Activated CD4-positive, alpha-beta T cell treated with anti-CD3 and anti-CD28 coated beads, Interleukin-2, amount 50 U/mL, for 48 hours (primary cell): Measurements from ENCODE around the gene EIF4B.
"Not testable (repeated sequence)": the region's sequence is repeated elsewhere in the genome, so short reads cannot be mapped to it uniquely, and the experiment has no call there.

Source experiments
- DNase-seq, 2 experiments: peaks; one replicate each; pipeline ENCODE4 v3.0.0-alpha.2; 2020

EIF4B gene, protein sequence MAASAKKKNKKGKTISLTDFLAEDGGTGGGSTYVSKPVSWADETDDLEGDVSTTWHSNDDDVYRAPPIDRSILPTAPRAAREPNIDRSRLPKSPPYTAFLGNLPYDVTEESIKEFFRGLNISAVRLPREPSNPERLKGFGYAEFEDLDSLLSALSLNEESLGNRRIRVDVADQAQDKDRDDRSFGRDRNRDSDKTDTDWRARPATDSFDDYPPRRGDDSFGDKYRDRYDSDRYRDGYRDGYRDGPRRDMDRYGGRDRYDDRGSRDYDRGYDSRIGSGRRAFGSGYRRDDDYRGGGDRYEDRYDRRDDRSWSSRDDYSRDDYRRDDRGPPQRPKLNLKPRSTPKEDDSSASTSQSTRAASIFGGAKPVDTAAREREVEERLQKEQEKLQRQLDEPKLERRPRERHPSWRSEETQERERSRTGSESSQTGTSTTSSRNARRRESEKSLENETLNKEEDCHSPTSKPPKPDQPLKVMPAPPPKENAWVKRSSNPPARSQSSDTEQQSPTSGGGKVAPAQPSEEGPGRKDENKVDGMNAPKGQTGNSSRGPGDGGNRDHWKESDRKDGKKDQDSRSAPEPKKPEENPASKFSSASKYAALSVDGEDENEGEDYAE

DNA sequence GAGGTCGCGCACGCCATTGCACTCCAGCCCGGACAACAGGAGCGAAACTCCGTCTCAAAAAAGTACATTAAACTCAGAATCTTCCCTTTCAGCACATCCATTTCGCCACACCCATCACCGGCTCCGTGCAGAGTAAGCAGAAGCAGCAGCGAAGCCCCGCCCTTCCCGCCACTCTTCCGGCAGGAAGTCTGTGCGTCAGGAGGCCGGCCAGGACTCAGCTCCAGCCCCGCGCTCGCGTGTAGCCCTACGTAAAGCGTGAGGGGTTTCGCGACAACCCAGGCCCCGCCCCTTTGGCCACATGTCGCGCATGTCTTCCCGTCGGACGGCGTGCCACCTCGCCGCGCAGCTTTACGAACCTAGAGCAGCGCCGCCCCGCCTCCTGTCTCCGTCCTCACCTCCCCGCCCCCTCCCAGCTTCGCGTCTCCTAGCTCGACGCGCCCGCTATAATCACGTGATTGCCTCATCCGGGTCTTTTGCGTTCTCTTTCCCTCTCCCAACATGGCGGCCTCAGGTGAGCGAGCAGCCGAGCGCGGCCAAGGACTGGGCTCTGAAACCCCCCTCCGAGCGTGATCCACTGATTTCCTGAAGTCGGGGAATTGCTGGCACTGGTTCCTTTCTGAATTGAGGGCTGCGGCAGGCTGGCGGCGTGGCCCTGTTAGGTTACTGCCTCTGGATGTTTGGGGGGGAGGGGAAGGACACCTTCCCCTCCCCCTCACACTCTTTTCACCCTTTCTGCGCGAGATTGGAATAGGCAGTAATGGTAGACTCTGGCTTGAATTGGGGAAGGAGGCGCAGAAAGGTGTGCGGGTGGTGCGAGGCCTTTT is at the start of gene EIF4B:
Gene EIF4B (plus strand): TSS at position 471 of the 824 bp plus-strand sequence. CDS start 28 bp downstream, at position 499.
- DNase-seq = peak; percentile 99 to 100

DNA sequence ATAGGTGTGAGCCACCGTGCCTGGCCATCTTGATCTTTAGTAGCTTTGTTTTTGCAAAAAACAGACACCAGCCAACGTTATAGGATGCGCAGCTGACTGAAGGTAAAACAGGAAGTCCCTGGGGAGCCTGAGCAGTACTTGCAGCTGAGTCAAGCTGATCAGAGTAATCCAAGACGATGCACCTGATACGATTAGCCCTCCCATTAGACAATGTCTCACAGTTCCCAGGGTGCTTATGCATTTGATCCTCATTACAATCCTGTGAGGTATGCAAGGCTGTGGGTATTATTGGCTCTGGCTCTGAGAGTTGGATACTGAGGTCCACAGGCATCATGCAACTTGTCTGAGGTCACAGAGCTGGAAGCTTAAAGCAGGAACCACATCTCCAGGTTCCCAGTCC is 49.3 kb upstream of the EIF4B start:
- no peak for DNase-seq

DNA sequence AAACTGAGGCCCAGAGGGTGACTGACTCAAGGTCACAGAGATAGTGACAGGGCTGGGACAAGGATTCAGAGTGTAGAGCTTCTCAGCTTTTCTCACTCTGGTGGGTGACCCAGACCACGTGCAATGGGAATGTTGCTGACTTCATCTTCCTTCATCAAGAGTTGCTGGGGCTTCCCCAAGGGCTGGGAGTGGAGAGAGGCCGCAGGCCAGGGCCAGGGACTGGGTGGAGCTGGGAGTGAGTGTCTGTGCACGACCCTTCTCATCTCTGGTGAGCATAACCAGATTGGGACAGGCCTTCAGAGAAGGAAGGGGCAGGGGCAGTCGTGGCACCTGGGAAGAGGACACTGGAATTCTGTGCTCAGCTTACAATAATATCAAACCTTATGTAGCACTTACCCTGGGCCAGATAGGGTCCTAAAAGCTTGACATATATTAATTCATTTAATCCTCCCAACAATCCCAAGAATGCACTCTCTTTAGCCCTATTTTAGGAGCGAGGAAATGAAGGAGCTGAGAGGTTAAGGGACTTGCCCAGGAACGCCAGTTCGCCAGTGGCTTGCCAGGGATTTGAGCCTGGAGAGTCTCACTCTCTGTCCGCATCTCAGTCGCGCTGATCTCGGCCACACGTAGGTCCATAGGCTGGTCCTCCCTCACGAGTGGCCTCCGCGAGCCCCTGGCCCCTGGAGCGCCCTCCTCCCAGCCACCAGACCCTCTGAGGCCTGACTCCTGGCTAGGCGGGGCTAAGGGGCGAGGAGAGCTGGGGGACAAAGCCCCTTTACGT is 41.5 kb upstream of the EIF4B start:
- no peak for DNase-seq

DNA sequence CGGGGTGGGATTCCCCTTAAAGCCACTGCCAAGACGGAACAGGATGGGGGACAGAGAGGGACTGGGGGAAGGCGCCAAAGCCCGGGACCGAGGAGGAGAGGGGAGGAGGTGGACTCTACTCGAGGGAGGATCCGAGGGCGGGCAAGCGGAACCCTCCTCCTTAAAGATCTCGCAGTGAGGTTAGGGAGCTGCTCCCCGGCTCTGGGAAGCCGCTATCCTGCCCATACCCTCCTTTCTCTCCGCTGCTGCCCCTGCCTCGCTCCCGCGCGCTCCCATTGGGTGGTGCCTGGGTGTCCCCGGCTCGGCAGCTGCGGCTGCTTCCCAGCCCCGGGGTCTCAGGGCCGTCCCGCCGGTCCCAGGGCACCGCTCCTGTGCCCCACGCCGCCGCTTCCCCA is 40.9 kb upstream of the EIF4B start:
- DNase-seq = no peak

DNA sequence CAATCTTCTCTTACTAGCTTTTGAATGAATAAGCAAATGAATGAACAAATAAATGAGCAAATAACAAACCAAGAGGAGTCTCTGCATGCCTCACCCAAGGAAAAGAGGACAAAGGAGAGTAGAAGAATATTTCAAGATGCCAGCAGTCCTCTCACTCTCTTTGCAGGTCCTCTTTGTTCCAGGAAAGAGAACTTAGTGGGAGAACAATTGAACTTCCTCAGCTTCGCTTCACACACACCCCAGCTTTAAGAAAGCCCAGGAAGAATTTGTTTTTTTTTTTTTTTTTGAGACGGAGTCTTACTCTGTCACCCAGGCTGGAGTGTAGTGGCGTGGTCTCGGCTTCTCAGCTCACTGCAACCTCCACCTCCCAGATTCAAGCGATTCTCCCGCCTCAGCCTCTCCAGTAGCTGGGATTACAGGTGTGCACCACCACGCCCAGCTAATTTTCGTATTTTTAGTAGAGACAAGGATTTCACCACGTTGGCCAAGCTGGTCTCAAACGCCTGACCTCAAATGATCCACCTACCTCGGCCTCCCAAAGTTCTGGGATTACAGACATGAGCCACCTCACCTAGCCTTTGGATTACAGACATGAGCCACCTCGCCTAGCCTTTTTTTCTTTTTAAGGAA is 37.0 kb upstream of the EIF4B start:
- no peak for DNase-seq

DNA sequence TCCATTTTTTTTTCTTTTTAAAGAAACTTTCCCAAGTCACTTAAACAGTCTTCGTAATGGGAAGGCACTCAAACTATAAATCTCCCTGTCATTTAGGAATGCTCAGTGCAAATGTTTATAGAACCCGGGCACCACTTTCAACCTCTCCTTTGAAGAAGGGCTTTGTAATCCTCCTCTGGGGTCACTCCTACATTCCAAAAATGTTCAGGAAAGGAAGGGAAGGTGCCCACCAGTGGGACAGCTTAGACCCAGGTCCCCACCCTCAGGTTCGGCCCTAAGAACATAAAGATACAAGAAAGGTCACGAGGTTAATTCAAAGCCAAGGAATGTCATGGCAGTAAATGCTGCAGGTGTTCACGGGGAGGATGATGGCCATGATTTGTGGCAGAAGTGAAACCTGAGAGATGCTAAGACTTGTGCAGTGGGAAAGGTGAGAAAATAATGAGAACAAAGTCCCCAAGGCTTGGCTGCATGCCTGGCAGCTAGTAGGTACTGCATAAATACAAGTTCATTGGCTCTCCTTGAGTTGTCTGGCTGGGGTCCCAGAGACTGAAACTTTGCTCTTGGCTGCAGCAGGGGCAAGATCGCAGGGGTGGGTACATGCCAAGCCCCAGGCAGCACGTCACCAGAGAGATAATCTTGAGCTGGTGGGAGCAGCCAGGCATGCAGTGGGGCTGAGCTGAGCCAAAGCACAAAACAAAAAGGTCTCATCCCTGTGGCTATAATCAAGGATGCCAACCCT is 36.3 kb upstream of the EIF4B start:
- DNase-seq = no peak

DNA sequence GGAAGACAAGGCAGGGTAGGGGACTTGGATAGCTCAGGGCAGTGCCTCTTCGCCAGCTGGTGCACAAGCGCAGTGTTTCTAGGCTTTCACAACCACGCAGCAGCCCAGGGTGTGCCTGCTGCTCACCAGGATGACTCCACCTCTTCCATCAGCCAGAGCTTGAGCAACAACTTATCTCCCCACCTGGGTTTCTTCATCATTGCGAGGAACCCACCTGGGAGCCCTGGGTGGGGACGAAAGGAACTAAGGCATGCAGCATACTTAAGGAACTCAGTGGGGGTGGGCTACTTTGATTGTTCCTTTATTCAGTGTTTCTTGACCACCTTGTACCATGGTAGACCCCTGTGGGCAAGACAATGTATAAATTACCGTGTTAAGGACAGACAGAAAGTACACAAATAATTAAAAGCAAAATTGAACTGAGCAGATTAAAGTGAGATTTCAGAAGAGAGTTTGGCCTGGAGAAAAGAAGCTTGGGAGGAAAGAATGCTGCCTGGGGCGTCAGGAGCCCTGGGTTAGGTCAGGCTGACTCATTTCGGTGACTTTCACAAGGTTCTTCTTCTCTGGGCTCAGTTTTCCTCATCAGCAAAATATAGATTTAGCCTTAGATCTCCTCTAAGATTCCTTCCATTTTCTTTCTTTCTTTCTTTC is 34.5 kb upstream of the EIF4B start:
- no peak for DNase-seq

DNA sequence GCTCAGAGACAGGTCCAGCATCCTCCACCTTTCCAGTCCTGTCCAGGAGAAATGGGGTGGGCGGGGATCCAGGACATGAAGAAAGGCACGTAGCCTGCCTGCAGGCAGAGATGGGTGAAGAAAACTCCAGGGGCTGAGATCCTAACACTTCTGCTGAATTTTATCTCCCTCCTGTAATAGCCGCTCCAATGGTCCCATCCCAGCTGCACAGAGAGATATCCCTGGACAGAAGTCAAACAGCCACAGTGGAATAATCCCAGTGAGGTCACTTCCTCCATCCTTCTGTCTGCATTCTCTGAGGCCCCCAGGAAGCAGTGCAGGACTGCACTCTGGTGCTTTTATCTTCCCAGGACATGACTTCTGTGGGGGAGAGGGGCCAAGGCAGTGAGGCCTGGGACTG is 31.1 kb upstream of the EIF4B start:
- DNase-seq = no peak

DNA sequence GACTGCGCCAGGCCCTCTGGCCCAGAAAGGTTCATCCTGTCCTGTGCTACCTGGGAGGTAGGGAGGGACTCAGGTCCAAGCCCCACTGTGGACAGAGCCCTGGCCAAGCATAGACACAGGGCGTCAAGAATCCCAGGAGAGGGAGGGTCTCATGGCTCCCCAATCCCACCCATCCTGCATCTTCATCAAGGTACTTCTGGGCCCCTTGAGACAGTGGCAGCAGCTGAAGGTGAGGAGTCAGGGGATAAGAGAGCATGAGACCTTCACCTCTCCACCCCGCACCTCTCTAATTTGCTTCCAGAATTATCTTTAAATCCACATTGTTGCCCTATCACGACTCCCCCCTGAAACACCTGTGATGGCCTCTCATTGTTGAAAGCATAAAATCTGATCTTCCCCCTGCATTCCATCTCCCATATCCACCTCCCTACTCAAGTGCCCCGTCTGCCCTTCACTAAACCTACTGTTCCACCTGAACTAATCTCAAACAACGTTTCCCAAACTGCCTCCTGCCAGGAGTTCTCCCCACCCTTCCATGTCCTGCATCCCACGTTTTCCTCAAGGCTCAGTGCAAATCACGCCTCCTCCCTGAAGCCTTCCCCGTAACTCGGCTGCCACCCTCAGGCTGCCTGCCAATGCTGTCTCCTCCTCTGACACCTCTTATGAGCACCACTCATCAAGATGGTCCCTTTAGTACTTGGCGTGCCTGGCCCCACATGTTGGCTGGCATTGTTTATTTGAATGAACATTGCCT is 30.3 kb upstream of the EIF4B start:
- DNase-seq = no peak

DNA sequence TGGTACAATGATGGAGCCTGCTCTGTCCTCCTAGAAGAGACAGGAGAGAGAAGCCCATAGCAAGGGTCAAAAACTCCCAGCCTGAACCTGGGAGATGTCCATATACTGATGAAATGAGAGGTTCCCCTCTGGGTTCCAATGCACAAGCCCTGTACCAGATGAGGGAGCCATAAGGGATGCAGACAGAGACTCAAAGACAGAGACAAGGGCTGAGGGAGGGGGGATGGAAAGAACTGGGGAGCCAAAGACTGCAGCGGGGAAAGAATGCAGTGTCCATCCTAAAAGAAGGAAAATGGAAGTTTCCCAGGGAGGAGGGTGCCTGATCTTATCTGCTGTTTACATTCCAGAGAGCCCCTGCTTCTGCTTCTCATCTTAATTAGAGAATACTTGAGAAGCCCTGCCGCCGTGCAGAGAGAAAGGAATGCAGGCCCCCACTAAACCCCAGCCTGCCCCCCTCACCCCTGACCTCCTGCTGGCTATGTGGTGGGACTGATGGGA is 29.6 kb upstream of the EIF4B start:
- DNase-seq = no peak

DNA sequence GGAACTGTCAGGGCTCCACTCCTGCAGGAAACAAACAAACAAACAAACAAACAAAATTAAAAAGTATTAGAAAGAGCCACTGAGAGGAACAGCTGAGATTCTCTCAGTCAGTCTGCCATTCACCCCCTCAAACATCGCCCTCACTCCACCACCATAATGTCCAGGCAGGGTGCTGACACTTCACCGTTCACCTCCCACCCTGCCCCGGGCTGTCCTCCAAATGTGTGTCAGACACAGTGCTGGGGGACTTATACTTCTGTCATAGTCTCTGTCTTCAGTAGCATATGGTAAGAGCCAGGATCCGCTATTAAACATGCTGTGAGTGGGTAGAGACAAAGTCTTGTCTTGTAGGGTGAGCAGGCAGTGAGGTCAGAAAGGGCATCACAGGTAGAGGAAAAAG is 29.1 kb upstream of the EIF4B start:
- no peak for DNase-seq

DNA sequence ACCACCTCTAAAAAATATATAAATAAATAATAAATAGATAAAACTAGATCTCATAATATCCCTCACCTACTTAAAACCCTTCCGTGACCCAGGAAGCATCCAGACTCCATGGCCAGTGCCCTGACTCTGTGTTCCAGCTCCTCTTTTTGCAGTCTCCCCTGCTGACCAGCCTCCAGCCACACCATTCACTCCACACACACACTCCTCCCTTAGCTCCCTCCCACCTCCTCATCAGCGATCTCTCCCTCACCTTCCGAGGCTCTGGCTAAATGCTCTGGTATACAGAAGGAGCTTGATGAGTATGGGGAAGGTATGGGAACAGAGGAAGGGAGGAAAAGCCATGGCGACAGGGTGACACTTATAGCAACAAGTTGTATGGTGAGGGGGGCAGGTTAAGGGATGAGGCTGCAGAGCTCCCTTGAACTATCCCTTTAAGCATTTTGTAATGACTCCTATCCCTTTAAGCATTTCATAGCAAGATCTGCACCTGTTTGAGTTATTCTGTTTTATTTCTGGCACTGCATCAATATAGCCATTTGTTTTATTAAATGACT is 26.1 kb upstream of the EIF4B start:
- no peak for DNase-seq

DNA sequence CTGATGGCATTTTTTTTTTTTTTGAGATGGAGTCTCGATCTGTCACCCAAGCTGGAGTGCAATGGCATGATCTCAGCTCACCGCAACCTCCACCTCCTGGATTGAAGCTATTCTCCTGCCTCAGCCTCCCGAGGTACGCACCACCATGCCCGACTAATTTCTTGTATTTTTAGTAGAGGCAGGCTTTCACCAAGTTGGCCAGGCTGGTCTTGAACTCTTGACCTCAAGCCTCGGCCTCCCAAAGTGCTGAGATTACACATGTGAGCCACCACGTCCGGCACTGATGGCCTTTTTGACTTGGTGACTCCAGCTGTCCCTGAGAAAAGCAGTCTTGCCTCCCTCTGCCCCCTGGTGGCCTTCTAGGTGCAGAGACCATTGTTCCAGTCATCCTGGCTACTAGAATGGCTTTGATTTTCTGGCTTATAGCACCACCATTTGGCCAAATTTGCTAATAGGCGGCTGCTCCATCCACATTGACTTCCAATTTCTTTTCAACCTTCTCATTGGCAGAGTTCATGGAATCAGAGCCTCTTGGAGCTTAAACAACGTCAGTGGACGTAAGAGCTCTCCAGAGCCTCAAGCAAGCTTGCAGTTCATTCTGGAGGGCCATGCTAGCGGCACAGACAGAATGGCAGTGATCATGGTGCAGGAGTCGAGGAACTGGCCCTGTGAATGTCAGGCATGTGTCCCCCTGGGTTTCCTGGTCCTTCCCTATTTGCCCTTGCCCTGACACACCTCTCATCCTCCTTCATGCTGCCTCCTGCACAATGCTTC is 25.4 kb upstream of the EIF4B start:
- DNase-seq = peak; percentile 82 to 87

DNA sequence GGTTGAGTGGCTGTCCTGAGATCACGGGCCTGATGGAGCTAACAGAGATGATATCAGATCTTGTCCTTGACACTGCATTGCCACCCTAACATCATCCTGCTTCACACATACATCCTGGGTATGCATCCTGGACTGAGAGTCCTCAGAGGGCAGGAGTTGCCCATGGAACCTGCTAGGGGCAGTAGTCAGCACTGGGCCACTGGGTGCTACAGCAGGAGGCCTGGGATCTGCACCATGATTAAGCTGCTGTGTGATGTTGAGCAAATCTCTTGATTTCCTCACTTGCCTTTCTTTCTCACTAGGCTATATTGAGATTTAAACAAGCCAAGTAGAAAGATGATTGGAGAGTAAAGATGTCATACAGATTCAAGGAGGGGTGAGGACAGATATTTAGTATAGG is 22.1 kb upstream of the EIF4B start:
- no peak for DNase-seq

DNA sequence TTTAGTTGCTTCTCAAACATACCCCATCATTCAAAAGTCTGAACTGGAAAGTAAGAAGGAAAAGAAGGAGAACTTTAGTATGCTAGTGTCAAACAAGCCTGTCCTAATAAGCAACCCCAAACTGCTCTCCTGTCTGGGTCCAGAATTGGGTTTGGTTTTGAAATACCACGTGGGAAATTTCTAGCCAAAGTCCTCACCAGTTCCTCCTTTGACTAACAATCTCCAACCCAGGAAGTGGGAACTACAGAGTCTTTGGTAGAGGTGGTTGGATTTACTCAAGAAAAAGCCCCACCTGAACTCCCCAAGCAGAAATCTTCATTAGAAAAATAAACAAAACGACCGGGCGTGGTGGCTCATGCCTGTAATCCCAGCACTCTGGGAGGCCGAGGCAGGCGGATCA is 17.4 kb upstream of the EIF4B start:
- no peak for DNase-seq

DNA sequence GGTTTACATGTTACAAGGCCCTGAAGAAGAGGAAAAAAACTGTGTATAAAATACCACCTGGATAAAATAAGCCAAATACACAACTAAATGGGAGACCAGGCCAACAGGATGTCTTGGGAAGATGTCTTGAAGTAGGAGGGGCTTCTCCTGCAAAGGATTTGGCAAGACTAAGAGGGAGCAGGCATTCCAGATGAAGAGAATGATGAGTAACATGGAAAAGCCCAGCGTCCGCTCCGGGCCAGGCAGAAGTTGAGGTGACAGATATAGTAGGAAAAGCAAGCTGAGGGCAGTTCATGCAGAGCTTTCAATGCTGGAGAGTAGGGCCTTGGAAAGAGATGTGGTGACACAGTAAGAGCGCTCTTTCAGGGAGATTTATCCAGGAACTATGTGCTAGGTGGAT is 16.1 kb upstream of the EIF4B start:
- DNase-seq = no peak

DNA sequence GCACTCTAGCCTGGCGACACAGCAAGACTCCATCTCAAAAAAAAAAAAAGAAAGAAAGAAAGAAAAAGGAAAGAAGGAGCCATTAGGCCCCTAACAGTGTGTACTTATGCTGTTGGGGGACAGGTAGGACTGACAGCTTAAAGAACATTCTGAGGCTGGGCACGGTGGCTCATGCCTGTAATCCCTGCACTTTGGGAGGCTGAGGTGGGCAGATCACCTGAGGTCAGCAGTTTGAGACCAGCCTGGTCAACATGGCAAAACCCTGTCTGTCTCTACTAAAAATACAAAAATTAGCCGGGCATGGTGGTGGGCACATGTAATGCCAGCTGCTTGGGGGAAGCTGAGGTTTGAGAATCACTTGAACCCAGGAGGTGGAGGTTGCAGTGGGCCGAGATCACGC is 14.0 kb upstream of the EIF4B start:
- not testable (repeated sequence) for DNase-seq

DNA sequence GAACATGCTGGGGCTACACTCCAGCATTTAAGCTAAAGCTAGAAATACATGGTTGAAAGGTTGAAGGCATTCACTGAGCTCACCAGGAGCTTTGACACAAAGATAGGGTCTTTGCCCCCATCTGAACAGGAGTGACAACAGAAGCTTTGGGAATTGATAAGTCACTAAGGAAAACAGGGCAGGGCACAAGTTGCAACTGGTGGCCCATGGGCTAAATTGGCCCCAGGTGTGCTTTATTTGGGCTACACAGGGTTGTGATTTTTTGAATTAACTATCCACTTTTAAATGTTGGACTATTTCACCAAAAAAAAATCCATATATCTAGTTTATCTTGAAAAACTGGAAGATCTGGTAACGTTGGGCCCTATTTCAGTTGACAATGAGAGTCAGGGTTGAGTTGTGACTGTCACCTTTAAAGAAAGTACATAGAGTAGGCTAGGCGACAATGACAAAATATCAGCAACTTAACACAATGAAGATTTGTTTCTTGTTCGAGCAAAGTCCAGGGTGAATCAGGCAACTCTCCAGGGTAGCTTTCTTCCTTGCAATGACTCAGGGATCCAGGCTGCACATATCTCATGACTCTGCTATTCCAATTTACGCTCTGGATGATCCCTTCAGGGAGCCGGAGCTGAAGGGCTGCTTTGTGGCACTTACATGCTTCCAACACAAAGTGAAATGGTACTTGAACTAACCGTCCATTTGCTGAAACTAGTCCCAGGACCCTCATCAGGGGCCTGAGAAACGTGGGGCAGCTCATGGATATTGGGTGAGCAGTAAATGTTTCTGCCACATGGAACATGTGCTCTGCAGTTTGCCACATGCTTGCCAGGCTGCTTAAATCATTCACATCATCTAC is 13.3 kb upstream of the EIF4B start:
- DNase-seq = no peak
